Measurements from ENCODE around the gene GALNT9.

Gene GALNT9

DNA sequence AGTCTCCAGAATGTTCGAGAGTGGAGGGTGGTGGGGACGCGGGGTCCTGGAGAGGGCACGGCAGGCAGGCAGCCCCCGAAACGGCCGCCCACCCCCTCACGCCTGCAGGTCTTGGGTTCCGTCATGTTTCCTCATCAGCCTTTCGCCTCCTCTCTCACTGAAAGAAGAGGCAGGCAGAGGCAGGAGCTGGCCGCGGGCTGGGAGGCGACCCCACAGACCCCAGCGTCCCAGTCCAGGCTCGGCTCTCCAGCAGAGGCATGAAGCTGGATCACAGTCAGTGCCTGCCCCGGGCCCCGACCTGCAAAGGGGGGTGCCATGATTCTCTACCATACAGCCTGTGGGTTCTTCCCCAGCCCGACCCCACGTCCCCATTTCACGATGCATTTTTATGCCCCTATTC is 13.4 kb downstream of the GALNT9 start:
- Histone ChIP-seq H3K79me2 (ENCODE audit: low read length) (no peaks in the 10 kb centered on the region), H4K20me1 (ENCODE audit: insufficient read depth, low read length) (no peaks in the 10 kb centered on the region), H3K27ac (ENCODE audit: low read length) (no peak overlapping the region), H3K27me3 (ENCODE audit: low read depth, low read length) (no peaks in the 10 kb centered on the region), H3K36me3 (replicated peaks; ENCODE audit: low read depth, low read length) (no peaks in the 10 kb centered on the region), H2AFZ (ENCODE audit: low read depth, low read length) (no peak overlapping the region), H3K4me2 (ENCODE audit: low read length) (no peak overlapping the region), H3K9ac (ENCODE audit: low read length) (no peak overlapping the region), H3K9me3 (ENCODE audit: insufficient read depth, low read length) (no peaks in the 10 kb centered on the region), H3K4me3 (ENCODE audit: low read length) (no peak overlapping the region), H3K4me1 (ENCODE audit: low read length) (no peaks in the 10 kb centered on the region)
- TF ChIP-seq CTCF (IDR thresholded peaks at IDR 0.05; ENCODE audit: low read depth, low read length) = no peak
- no peak for TF ChIP-seq EZH2phosphoT487 (IDR thresholded peaks at IDR 0.05; ENCODE audit: low read depth)

GRCh38 chr12:132315507-132315906 is 13.9 kb downstream of the GALNT9 start:
- Histone ChIP-seq H3K9me3 (ENCODE audit: insufficient read depth, low read length) (no peaks in the 10 kb centered on the region), H2AFZ (ENCODE audit: low read depth, low read length) (no peak overlapping the region), H4K20me1 (ENCODE audit: insufficient read depth, low read length) (no peaks in the 10 kb centered on the region), H3K27ac (ENCODE audit: low read length) (no peak overlapping the region), H3K4me2 (ENCODE audit: low read length) (no peak overlapping the region), H3K36me3 (replicated peaks; ENCODE audit: low read depth, low read length) (no peaks in the 10 kb centered on the region), H3K9ac (ENCODE audit: low read length) (no peak overlapping the region), H3K4me3 (ENCODE audit: low read length) (no peak overlapping the region), H3K27me3 (ENCODE audit: low read depth, low read length) (no peaks in the 10 kb centered on the region), H3K79me2 (ENCODE audit: low read length) (no peaks in the 10 kb centered on the region), H3K4me1 (ENCODE audit: low read length) (no peaks in the 10 kb centered on the region)
- TF ChIP-seq EZH2phosphoT487 (IDR thresholded peaks at IDR 0.05; ENCODE audit: low read depth) (no peak), CTCF (IDR thresholded peaks at IDR 0.05; ENCODE audit: low read depth, low read length) (no peak)

GRCh38 chr12:132314516-132315233 is 14.7 kb downstream of the GALNT9 start:
- H2AFZ ChIP-seq (ENCODE audit: low read depth, low read length) = no peak overlapping the region
- H3K4me3 ChIP-seq (ENCODE audit: low read length) = no peak overlapping the region
- no peaks in the 10 kb centered on the region for H4K20me1 ChIP-seq (ENCODE audit: insufficient read depth, low read length)
- no peaks in the 10 kb centered on the region for H3K36me3 ChIP-seq (replicated peaks; ENCODE audit: low read depth, low read length)
- H3K9ac ChIP-seq (ENCODE audit: low read length) = no peak overlapping the region
- no peak overlapping the region for H3K4me2 ChIP-seq (ENCODE audit: low read length)
- H3K27me3 ChIP-seq (ENCODE audit: low read depth, low read length) = no peaks in the 10 kb centered on the region
- no peaks in the 10 kb centered on the region for H3K4me1 ChIP-seq (ENCODE audit: low read length)
- TF ChIP-seq CTCF (IDR thresholded peaks at IDR 0.05; ENCODE audit: low read depth, low read length) (no peak), EZH2phosphoT487 (IDR thresholded peaks at IDR 0.05; ENCODE audit: low read depth) (no peak)
- no peaks in the 10 kb centered on the region for H3K79me2 ChIP-seq (ENCODE audit: low read length)
- H3K27ac ChIP-seq (ENCODE audit: low read length) = no peak overlapping the region
- no peaks in the 10 kb centered on the region for H3K9me3 ChIP-seq (ENCODE audit: insufficient read depth, low read length)

GRCh38 chr12:132314035-132314434 is 15.4 kb downstream of the GALNT9 start:
- no peaks in the 10 kb centered on the region for H3K4me1 ChIP-seq (ENCODE audit: low read length)
- H3K4me2 ChIP-seq (ENCODE audit: low read length) = no peak overlapping the region
- no peak overlapping the region for H3K9ac ChIP-seq (ENCODE audit: low read length)
- H3K79me2 ChIP-seq (ENCODE audit: low read length) = no peaks in the 10 kb centered on the region
- no peak overlapping the region for H3K4me3 ChIP-seq (ENCODE audit: low read length)
- TF ChIP-seq CTCF (IDR thresholded peaks at IDR 0.05; ENCODE audit: low read depth, low read length) = no peak
- no peak for TF ChIP-seq EZH2phosphoT487 (IDR thresholded peaks at IDR 0.05; ENCODE audit: low read depth)
- H3K27me3 ChIP-seq (ENCODE audit: low read depth, low read length) = no peaks in the 10 kb centered on the region
- no peaks in the 10 kb centered on the region for H3K36me3 ChIP-seq (replicated peaks; ENCODE audit: low read depth, low read length)
- H2AFZ ChIP-seq (ENCODE audit: low read depth, low read length) = no peak overlapping the region
- no peaks in the 10 kb centered on the region for H4K20me1 ChIP-seq (ENCODE audit: insufficient read depth, low read length)
- no peaks in the 10 kb centered on the region for H3K9me3 ChIP-seq (ENCODE audit: insufficient read depth, low read length)
- no peak overlapping the region for H3K27ac ChIP-seq (ENCODE audit: low read length)

Measured in OCI-LY3 (cell line).